VCaP (cell line): ENCODE results near the gene SLC25A36.
"Not testable (repeated sequence)": the region's sequence is repeated elsewhere in the genome, so short reads cannot be mapped to it uniquely, and the experiment has no call there.

Experiments used
- H3K27ac ChIP-seq: fragments of 450-650 bp; 2 replicates; pipeline ENCODE4 v1.5.1; 2017
- CTCF ChIP-seq: fragments of 450-650 bp; conservative IDR thresholded peaks from 2 replicates; pipeline ENCODE4 v1.5.1; 2017; ENCODE audit warnings: mild to moderate bottlenecking, moderate library complexity

Gene SLC25A36

GRCh38 chr3:140931801-140932200, 9.8 kb upstream of the SLC25A36 start:
- no peak overlapping the region for H3K27ac ChIP-seq
- no peak for TF ChIP-seq CTCF

- H3K27ac ChIP-seq = no peak overlapping the region
- TF ChIP-seq CTCF = no peak
Observed at GRCh38 chr3:140933109-140933508, 8.5 kb upstream of the SLC25A36 start.

- TF ChIP-seq CTCF = no peak
- no peak overlapping the region for H3K27ac ChIP-seq
Observed at GRCh38 chr3:140933552-140933951, 8.1 kb upstream of the SLC25A36 start.

- not testable (repeated sequence) for H3K27ac ChIP-seq
Observed at GRCh38 chr3:140939305-140939704, 2.3 kb upstream of the SLC25A36 start.

GRCh38 chr3:140941090-140941433, 574 bp upstream of the SLC25A36 start:
- TF ChIP-seq CTCF = no peak
- peak overlapping the region; percentile 92 for H3K27ac ChIP-seq

GRCh38 chr3:140942221-140943104, 827 bp downstream of the SLC25A36 start:
- peak overlapping the region; percentile 92 for H3K27ac ChIP-seq
- 0 out of 2 replicates have a peak, but pooled peaks have one; percentile 6 for TF ChIP-seq CTCF

GRCh38 chr3:140943781-140944552, 2.3 kb downstream of the SLC25A36 start:
- peak overlapping the region; percentile 92 for H3K27ac ChIP-seq
- TF ChIP-seq CTCF = no peak
